ENCODE data around the gene LRRC8E. TPM values are rescaled to one million over a fixed set of nuclear protein-coding genes. Genes with fewer than 3 reads are reported as not detected.

Gene LRRC8E
- total and polyA plus RNA-seq, 2 of the 8 experiments (the other 6 are each of a cell fraction or from before 2014, with no cell fraction given), result 2.7 to 2.9 TPM

DNA sequence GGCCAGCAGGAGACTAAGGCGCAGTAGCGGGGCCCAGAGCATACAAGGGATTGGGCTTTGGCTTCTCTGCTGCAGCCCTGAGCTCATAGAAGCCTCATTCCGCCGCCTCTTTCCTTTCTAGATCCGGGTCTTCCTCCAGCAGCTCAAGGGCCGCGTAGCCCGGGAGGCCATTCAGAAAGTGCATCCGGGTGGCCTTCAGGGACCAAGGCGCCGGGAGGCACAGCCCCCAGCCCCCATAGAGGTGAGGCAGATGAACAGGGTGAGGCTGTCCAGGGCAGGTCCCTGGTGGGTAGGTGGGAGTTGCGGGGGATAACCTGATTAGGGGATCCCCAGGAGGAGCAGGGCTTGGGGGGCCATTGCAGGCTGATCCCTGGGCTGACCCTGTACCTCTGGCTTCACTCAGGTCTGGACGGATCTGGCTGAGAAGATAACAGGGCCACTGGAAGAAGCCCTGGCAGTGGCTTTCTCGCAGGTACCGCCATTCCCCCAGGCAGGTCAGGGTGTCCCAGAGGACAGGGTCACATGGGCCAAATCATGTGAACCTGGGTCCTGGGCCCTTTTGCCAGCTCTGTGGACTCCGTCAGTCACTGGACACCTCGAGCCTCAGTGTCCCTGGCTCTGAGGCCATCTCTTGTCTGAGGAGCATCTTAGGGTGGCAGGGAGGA, 33.1 kb downstream of the LRRC8E start:
- no peak overlapping the region for H3K27ac ChIP-seq (ENCODE audit: low read depth, low read length)
- no peak overlapping the region for H3K4ac ChIP-seq (replicated peaks; ENCODE audit: insufficient read length, low read depth, low read length)
- no peaks in the 10 kb centered on the region for H3K9me3 ChIP-seq (ENCODE audit: insufficient read depth in 2 of 2, low read depth in 1 of 2, low read length in 1 of 2)
- H2BK5ac ChIP-seq (ENCODE audit: low read depth, low read length), result no peak overlapping the region
- no peak for TF ChIP-seq SP4 (IDR thresholded peaks at IDR 0.05; ENCODE audit: low read length)
- no peak overlapping the region for H3K18ac ChIP-seq (ENCODE audit: extremely low read depth, low read length)
- peak overlapping the region in 1 of 4 experiments; percentile 45; a peak in 2 of 7 replicates for H3K9ac ChIP-seq (replicated peaks in 1 of 4; ENCODE audit: extremely low read depth in 1 of 4, low read depth in 3 of 4, low read length in 3 of 4)
- 91% methylated on average over 17 of the region's 17 CpGs; no CpG with 5 or more reads in 1 of the 2 experiments for WGBS, 2 experiments (ENCODE audit: extremely low coverage in 1 of 2, insufficient coverage in 1 of 2, insufficient read length in 1 of 2, insufficient replicate concordance in 2 of 2, low coverage in 1 of 2, low lambda C conversion rate in 2 of 2, missing lambda C conversion rate in 1 of 2)
- no peak overlapping the region for H2BK12ac ChIP-seq (ENCODE audit: low read depth, low read length)
- H3K36me3 ChIP-seq (ENCODE audit: control insufficient read depth in 2 of 4, insufficient read depth in 4 of 4, low read length in 3 of 4), result no peaks in the 10 kb centered on the region; a peak in 1 of 8 replicates
- H4K20me1 ChIP-seq (replicated peaks in 1 of 2; ENCODE audit: control insufficient read depth in 1 of 2, insufficient read depth in 2 of 2, low read length in 2 of 2), result peaks cover 8 to 10% of the 10 kb centered on the region in 2 experiments
- no peak overlapping the region for H2BK15ac ChIP-seq (ENCODE audit: low read length)
- DNase-seq (ENCODE audit: low read depth in 1 of 2, low spot score in 2 of 2), result no peak
- H4K8ac ChIP-seq (ENCODE audit: extremely low read depth, insufficient read depth, low read length), result peak overlapping the region; percentile 22; the same call in 1 of the 2 replicates
- FAIRE-seq, result no peak
- peak overlapping the region; percentile 72 for H3K4me2 ChIP-seq (ENCODE audit: insufficient read depth in 1 of 2, low read depth in 2 of 2, low read length in 2 of 2)
- no peak overlapping the region for H4K91ac ChIP-seq (replicated peaks; ENCODE audit: insufficient read length, low read length)
- no peak overlapping the region for H2AFZ ChIP-seq (ENCODE audit: low read length)
- H3K23ac ChIP-seq (ENCODE audit: insufficient read length), result no peak overlapping the region
- H3K79me2 ChIP-seq (ENCODE audit: control insufficient read depth in 1 of 2, insufficient read depth in 2 of 2, low read length in 2 of 2), result no peaks in the 10 kb centered on the region
- H3K14ac ChIP-seq (ENCODE audit: insufficient read length), result no peak overlapping the region
- peaks cover 0 to 27% (median 15%) of the 10 kb centered on the region in 4 experiments; a peak in 5 of 7 replicates for H3K4me1 ChIP-seq (replicated peaks in 1 of 4; ENCODE audit: control insufficient read depth in 3 of 4, insufficient read depth in 4 of 4, low read length in 3 of 4)
- no peak overlapping the region for H2AK5ac ChIP-seq (ENCODE audit: low read depth, low read length)
- H3K4me3 ChIP-seq (ENCODE audit: extremely low read depth in 1 of 4, insufficient read depth in 2 of 4, low read depth in 3 of 4, low read length in 4 of 4), result peak overlapping the region; percentile 28 to 53 (median 40); a peak in 6 of 8 replicates
- H3K56ac ChIP-seq (replicated peaks; ENCODE audit: insufficient read length, low read depth, low read length), result no peak overlapping the region
- no peak overlapping the region for H2BK20ac ChIP-seq (ENCODE audit: low read length)
- H3K79me1 ChIP-seq (ENCODE audit: low read depth, low read length), result no peaks in the 10 kb centered on the region
- H4K5ac ChIP-seq (ENCODE audit: insufficient read length, low read depth, low read length), result no peak overlapping the region
- CTCF ChIA-PET (ENCODE audit: partially characterized antibody), result interaction anchor here (0.6 to 9.0 kb wide), 16 partner anchors 7 to 131 kb away, joined by 3 to 112 read pairs (median 4); partner anchors contain the start of genes CCL25, MAP2K7, PRR36 and TIMM44
- no peak overlapping the region for H2BK120ac ChIP-seq (replicated peaks; ENCODE audit: low read depth, low read length)
- peaks cover 23% of the 10 kb centered on the region for H3K23me2 ChIP-seq (ENCODE audit: low read depth, low read length)
- POLR2A ChIA-PET (ENCODE audit: partially characterized antibody), result interaction anchor here (1.1 to 10.6 kb wide), 9 partner anchors 9 to 399 kb away, joined by 3 to 106 read pairs (median 10); partner anchors contain the start of genes MAP2K7, NDUFA7, RPS28 and TIMM44
- H3K27me3 ChIP-seq (replicated peaks in 1 of 4; ENCODE audit: control insufficient read depth in 3 of 4, extremely low read depth in 1 of 4, insufficient read depth in 3 of 4, low read length in 3 of 4), result peaks cover 8 to 25% (median 22%) of the 10 kb centered on the region in 4 experiments; a peak in 6 of 7 replicates

Data from H1 (cell line).